Measurements from ENCODE around the gene PRR14.

DNA sequence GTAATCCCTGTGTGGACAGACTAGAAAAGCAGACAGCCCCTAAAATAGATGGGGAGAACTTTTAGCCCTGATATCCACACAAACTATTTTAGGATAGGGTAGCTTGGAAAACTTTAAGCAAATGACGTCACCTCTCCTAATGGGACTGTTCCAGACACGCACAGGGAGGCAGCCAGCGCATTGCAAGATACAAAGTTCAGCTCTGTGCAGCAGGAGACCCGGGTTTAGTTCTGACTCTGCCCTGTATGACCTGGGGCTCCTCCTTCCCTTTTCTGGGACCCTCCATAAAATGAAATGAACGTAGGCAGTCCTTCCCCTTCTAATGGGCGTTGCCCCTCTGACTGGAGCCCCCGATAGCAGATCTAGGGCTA lies 46.8 kb upstream of the PRR14 start:
- TF ChIP-seq, protein P1, sequence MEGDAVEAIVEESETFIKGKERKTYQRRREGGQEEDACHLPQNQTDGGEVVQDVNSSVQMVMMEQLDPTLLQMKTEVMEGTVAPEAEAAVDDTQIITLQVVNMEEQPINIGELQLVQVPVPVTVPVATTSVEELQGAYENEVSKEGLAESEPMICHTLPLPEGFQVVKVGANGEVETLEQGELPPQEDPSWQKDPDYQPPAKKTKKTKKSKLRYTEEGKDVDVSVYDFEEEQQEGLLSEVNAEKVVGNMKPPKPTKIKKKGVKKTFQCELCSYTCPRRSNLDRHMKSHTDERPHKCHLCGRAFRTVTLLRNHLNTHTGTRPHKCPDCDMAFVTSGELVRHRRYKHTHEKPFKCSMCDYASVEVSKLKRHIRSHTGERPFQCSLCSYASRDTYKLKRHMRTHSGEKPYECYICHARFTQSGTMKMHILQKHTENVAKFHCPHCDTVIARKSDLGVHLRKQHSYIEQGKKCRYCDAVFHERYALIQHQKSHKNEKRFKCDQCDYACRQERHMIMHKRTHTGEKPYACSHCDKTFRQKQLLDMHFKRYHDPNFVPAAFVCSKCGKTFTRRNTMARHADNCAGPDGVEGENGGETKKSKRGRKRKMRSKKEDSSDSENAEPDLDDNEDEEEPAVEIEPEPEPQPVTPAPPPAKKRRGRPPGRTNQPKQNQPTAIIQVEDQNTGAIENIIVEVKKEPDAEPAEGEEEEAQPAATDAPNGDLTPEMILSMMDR (IDR thresholded peaks at IDR 0.05; ENCODE audit: insufficient read depth, low read depth, low read length), result no peak
- TF ChIP-seq EZH2 (IDR thresholded peaks at IDR 0.05; ENCODE audit: insufficient read depth, low read length), result no peak

Measured in astrocyte (in vitro differentiated cells and primary cell).